ENCODE data around the gene ERAL1. TPM values are rescaled to one million over a fixed set of nuclear protein-coding genes. Genes with fewer than 3 reads are reported as not detected.

Gene ERAL1
- total RNA-seq, 1 experiment from 2014 or later = 53.7 TPM

GRCh38 chr17:28864991-28865849, 10.4 kb downstream of the ERAL1 start:
- BruUV-seq (replicated peaks) = no TSS peak
- no peak overlapping the region for H3K27ac Mint-ChIP-seq (ENCODE audit: low read depth, unreplicated experiment)

GRCh38 chr17:28865946-28866752, 11.3 kb downstream of the ERAL1 start:
- no TSS peak for BruUV-seq (replicated peaks)
- H3K36me3 Mint-ChIP-seq (ENCODE audit: insufficient read depth, unreplicated experiment) = peaks cover 6% of the 10 kb centered on the region
- no peak overlapping the region for H3K4me3 Mint-ChIP-seq (ENCODE audit: unreplicated experiment)
- H3K27me3 Mint-ChIP-seq (ENCODE audit: insufficient read depth, unreplicated experiment) = no peaks in the 10 kb centered on the region
- ChIA-PET POLR2A (interaction anchor here (1.2 to 1.3 kb wide), 2 partner anchors 8 to 12 kb away, joined by 3 to 5 read pairs; no protein-coding TSS in a partner anchor), CTCF (interaction anchor here (0.6 to 1.5 kb wide), 2 partner anchors 58 to 377 kb away, joined by 3 to 6 read pairs; no protein-coding TSS in a partner anchor)
- no peaks in the 10 kb centered on the region for H3K9me3 Mint-ChIP-seq (ENCODE audit: unreplicated experiment)
- H3K4me1 Mint-ChIP-seq (ENCODE audit: insufficient read depth, unreplicated experiment) = no peaks in the 10 kb centered on the region
- DNase-seq (ENCODE audit: unreplicated experiment) = peak; percentile 41
- no peak for TF ChIP-seq CTCF (IDR thresholded peaks at IDR 0.05; ENCODE audit: unreplicated experiment)
- intact Hi-C loops (cut with micrococcal nuclease) = no loop called here
- H3K27ac Mint-ChIP-seq (ENCODE audit: low read depth, unreplicated experiment) = no peak overlapping the region

More at GRCh38 chr17:28864991-28865849, 10.4 kb downstream of the ERAL1 start:
- ChIA-PET CTCF (interaction anchor here (0.6 to 1.5 kb wide), 2 partner anchors 57 to 63 kb away, joined by 3 read pairs; no protein-coding TSS in a partner anchor), POLR2A (interaction anchor here (1.3 kb wide), 1 partner anchor 9 kb away, joined by 5 read pairs; no protein-coding TSS in a partner anchor)
- no peak for TF ChIP-seq CTCF (IDR thresholded peaks at IDR 0.05; ENCODE audit: unreplicated experiment)
- Mint-ChIP-seq H3K4me3 (ENCODE audit: unreplicated experiment) (no peak overlapping the region), H3K27me3 (ENCODE audit: insufficient read depth, unreplicated experiment) (no peaks in the 10 kb centered on the region), H3K36me3 (ENCODE audit: insufficient read depth, unreplicated experiment) (peaks cover 13% of the 10 kb centered on the region), H3K4me1 (ENCODE audit: insufficient read depth, unreplicated experiment) (no peaks in the 10 kb centered on the region), H3K9me3 (ENCODE audit: unreplicated experiment) (no peaks in the 10 kb centered on the region)
- DNase-seq (ENCODE audit: unreplicated experiment) = no peak
- intact Hi-C loops (cut with micrococcal nuclease) = no loop called here

- H3K36me3 Mint-ChIP-seq (ENCODE audit: insufficient read depth, unreplicated experiment) = peaks cover 6% of the 10 kb centered on the region
- H3K4me3 Mint-ChIP-seq (ENCODE audit: unreplicated experiment) = no peak overlapping the region
- H3K9me3 Mint-ChIP-seq (ENCODE audit: unreplicated experiment) = no peaks in the 10 kb centered on the region
- intact Hi-C loops (cut with micrococcal nuclease) = no loop called here
- no peak overlapping the region for H3K27ac Mint-ChIP-seq (ENCODE audit: low read depth, unreplicated experiment)
- ChIA-PET CTCF (no interaction called here), POLR2A (interaction anchor here (1.2 kb wide), 1 partner anchor 14 kb away, joined by 3 read pairs; no protein-coding TSS in a partner anchor)
- no peaks in the 10 kb centered on the region for H3K4me1 Mint-ChIP-seq (ENCODE audit: insufficient read depth, unreplicated experiment)
- no TSS peak for BruUV-seq (replicated peaks)
- no peak for DNase-seq (ENCODE audit: unreplicated experiment)
- TF ChIP-seq CTCF (IDR thresholded peaks at IDR 0.05; ENCODE audit: unreplicated experiment) = no peak
- no peaks in the 10 kb centered on the region for H3K27me3 Mint-ChIP-seq (ENCODE audit: insufficient read depth, unreplicated experiment)
Measured at GRCh38 chr17:28867276-28867675, 12.5 kb downstream of the ERAL1 start.

Data from MCF 10A (cell line).